WTC11 (cell line): Measurements from ENCODE around the gene LBH. TPM values are rescaled to one million over a fixed set of nuclear protein-coding genes. Genes with fewer than 3 reads are reported as not detected.

Experiments
- ATAC-seq: fragments of 200-7000 bp; cut with Tn5 transposase; 2 replicates; pipeline ENCODE4 v1.10.0; 2021; ENCODE audit warnings: mild to moderate bottlenecking, moderate library complexity
- CTCF ChIA-PET: fragments of 300-600 bp; sonication (Branson Sonifier 250); formaldehyde crosslinking; loops from one replicate; lab custom pipeline; 2021; ENCODE audit warnings: antibody characterized with exemption; lab: Charles Lee
- POLR2A ChIA-PET: fragments of 350-600 bp; sonication (Branson Sonifier 250); formaldehyde crosslinking; loops from one replicate; lab custom pipeline; 2021; ENCODE audit warnings: antibody characterized with exemption; lab: Charles Lee
- DNase-seq: peaks from one replicate; pipeline ENCODE4 v3.0.0; 2021; ENCODE audit warnings: low spot score
- H3K27ac Mint-ChIP-seq: 2 replicates; pipeline ENCODE4 v1.8.0; 2021; ENCODE audit warnings: mixed read lengths
- H3K27me3 Mint-ChIP-seq: 2 replicates; pipeline ENCODE4 v1.8.0; 2021; ENCODE audit warnings: low read depth, mild to moderate bottlenecking, moderate library complexity, mixed read lengths
- H3K36me3 Mint-ChIP-seq: 2 replicates; pipeline ENCODE4 v1.8.0; 2021; ENCODE audit warnings: mixed read lengths
- H3K4me1 Mint-ChIP-seq: 2 replicates; pipeline ENCODE4 v1.8.0; 2022; ENCODE audit warnings: mixed read lengths
- H3K4me3 Mint-ChIP-seq: 2 replicates; pipeline ENCODE4 v1.8.0; 2021; ENCODE audit warnings: mild to moderate bottlenecking, moderate library complexity, mixed read lengths
- H3K9me3 Mint-ChIP-seq: 2 replicates; pipeline ENCODE4 v1.8.0; 2021; ENCODE audit warnings: mixed read lengths
- ATF1 ChIP-seq: sonication (generic); formaldehyde crosslinking; IDR thresholded peaks from 2 replicates; pipeline ENCODE4 v1.8.1; 2023; ENCODE audit warnings: mild to moderate bottlenecking, moderate library complexity, missing genetic modification reagents
- CDX4 ChIP-seq: fragments of 250-450 bp; sonication (Bioruptor Pico); IDR thresholded peaks from 2 replicates; pipeline ENCODE4 v1.9.0; 2021; ENCODE audit warnings: moderate library complexity, mild to moderate bottlenecking, inconsistent platforms, borderline replicate concordance
- ELF4 ChIP-seq: sonication (generic); formaldehyde crosslinking; IDR thresholded peaks from 2 replicates; pipeline ENCODE4 v1.8.1; 2022; ENCODE audit warnings: low read depth, mild to moderate bottlenecking, moderate library complexity, missing genetic modification reagents
- FOXP4 ChIP-seq: sonication (generic); formaldehyde crosslinking; IDR thresholded peaks from 2 replicates; pipeline ENCODE4 v1.8.0; 2022; ENCODE audit warnings: mild to moderate bottlenecking, missing genetic modification reagents
- IRF2 ChIP-seq: sonication (generic); formaldehyde crosslinking; IDR thresholded peaks from 2 replicates; pipeline ENCODE4 v1.8.0; 2022; ENCODE audit warnings: low read depth, missing genetic modification reagents, borderline replicate concordance
- JUN ChIP-seq: sonication (generic); formaldehyde crosslinking; IDR thresholded peaks from 2 replicates; pipeline ENCODE4 v1.8.0; 2023; ENCODE audit warnings: mild to moderate bottlenecking, missing genetic modification reagents
- NFE2L1 ChIP-seq: sonication (generic); formaldehyde crosslinking; IDR thresholded peaks from 2 replicates; pipeline ENCODE4 v1.8.1; 2023; ENCODE audit warnings: missing genetic modification reagents
- OVOL2 ChIP-seq: fragments of 250-450 bp; sonication (Bioruptor Pico); IDR thresholded peaks from 2 replicates; pipeline ENCODE4 v1.9.0; 2021; ENCODE audit warnings: mild to moderate bottlenecking, borderline replicate concordance
- PREB ChIP-seq: sonication (generic); formaldehyde crosslinking; IDR thresholded peaks from 2 replicates; pipeline ENCODE4 v1.8.1; 2022; ENCODE audit warnings: mild to moderate bottlenecking, missing genetic modification reagents, moderate library complexity, borderline replicate concordance
- SMAD4 ChIP-seq: sonication (generic); formaldehyde crosslinking; IDR thresholded peaks from 2 replicates; pipeline ENCODE4 v1.8.0; 2022; ENCODE audit warnings: mild to moderate bottlenecking, missing genetic modification reagents
- SOX15 ChIP-seq: fragments of 250-450 bp; sonication (Bioruptor Pico); IDR thresholded peaks from 2 replicates; pipeline ENCODE4 v1.9.0; 2021; ENCODE audit warnings: mild to moderate bottlenecking
- ZNF121 ChIP-seq: sonication (generic); formaldehyde crosslinking; IDR thresholded peaks from 2 replicates; pipeline ENCODE4 v1.8.0; 2023; ENCODE audit warnings: missing genetic modification reagents
- ZNF317 ChIP-seq: sonication (generic); formaldehyde crosslinking; IDR thresholded peaks from 2 replicates; pipeline ENCODE4 v1.8.1; 2023; ENCODE audit warnings: low read depth, mild to moderate bottlenecking, moderate library complexity, missing genetic modification reagents, borderline replicate concordance
- total RNA-seq: library from RNA; stranded (reverse); gene quantifications from 3 replicates; pipeline ENCODE4 v1.2.3, GENCODE V29; 2021
- TF ChIP-seq, protein P1 (sequence below): sonication (generic); formaldehyde crosslinking; IDR thresholded peaks from 2 replicates; pipeline ENCODE4 v1.8.0; 2023; ENCODE audit warnings: missing genetic modification reagents
- TF ChIP-seq, protein P2 (sequence below): sonication (generic); formaldehyde crosslinking; IDR thresholded peaks from 2 replicates; pipeline ENCODE4 v1.8.1; 2022; ENCODE audit warnings: mild to moderate bottlenecking, moderate library complexity, missing genetic modification reagents
- TF ChIP-seq, protein P3 (sequence below): sonication (generic); formaldehyde crosslinking; IDR thresholded peaks from 2 replicates; pipeline ENCODE4 v1.8.1; 2023; ENCODE audit warnings: mild to moderate bottlenecking, missing genetic modification reagents
- TF ChIP-seq, protein P4 (sequence below): sonication (generic); formaldehyde crosslinking; IDR thresholded peaks from 2 replicates; pipeline ENCODE4 v1.8.1; 2023; ENCODE audit warnings: mild to moderate bottlenecking, missing genetic modification reagents, moderate library complexity
- TF ChIP-seq, protein P5 (sequence below): fragments of 200-600 bp; IDR thresholded peaks from 2 replicates; pipeline ENCODE4 v1.8.0; 2022; ENCODE audit warnings: antibody characterized with exemption
- TF ChIP-seq, protein P6 (sequence below): sonication (generic); formaldehyde crosslinking; IDR thresholded peaks from 2 replicates; pipeline ENCODE4 v1.8.1; 2022; ENCODE audit warnings: low read depth, mild to moderate bottlenecking, moderate library complexity, missing genetic modification reagents, borderline replicate concordance

LBH gene
- total RNA-seq, 1 experiment from 2014 or later = 47.3 TPM

DNA sequence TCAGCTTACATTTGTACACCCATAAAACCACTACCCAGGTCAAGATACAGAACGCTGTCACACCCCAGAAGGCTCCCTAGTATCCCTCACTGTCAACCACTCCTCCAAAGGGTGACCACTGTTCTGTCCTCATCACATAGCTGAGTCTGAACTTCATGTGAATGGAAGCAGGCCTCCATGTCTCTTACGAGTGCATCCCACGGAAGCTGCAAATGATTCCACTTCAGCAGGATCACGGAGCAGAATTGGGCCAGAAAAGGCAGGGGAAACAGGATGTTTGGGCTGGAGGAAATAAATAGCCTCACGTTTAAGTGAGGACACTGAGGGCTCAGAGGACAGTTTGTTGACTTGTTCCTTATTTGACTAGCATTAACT, 38.4 kb downstream of the LBH start:
- Mint-ChIP-seq H3K4me1 (peaks cover 28% of the 10 kb centered on the region), H3K36me3 (no peaks in the 10 kb centered on the region), H3K27ac (no peak overlapping the region), H3K4me3 (no peak overlapping the region), H3K9me3 (peaks cover 8% of the 10 kb centered on the region), H3K27me3 (no peaks in the 10 kb centered on the region)
- DNase-seq = no peak
- ATAC-seq = no peak
- TF ChIP-seq, protein P1, sequence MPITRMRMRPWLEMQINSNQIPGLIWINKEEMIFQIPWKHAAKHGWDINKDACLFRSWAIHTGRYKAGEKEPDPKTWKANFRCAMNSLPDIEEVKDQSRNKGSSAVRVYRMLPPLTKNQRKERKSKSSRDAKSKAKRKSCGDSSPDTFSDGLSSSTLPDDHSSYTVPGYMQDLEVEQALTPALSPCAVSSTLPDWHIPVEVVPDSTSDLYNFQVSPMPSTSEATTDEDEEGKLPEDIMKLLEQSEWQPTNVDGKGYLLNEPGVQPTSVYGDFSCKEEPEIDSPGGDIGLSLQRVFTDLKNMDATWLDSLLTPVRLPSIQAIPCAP = no peak
- TF ChIP-seq JUN (CRISPR knock-in tag) (no peak), OVOL2 (CRISPR knock-in tag) (no peak), FOXP4 (CRISPR knock-in tag) (no peak)
- TF ChIP-seq, protein P2, sequence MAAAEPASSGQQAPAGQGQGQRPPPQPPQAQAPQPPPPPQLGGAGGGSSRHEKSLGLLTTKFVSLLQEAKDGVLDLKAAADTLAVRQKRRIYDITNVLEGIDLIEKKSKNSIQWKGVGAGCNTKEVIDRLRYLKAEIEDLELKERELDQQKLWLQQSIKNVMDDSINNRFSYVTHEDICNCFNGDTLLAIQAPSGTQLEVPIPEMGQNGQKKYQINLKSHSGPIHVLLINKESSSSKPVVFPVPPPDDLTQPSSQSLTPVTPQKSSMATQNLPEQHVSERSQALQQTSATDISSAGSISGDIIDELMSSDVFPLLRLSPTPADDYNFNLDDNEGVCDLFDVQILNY (CRISPR knock-in tag) = no peak
- TF ChIP-seq, protein P3, sequence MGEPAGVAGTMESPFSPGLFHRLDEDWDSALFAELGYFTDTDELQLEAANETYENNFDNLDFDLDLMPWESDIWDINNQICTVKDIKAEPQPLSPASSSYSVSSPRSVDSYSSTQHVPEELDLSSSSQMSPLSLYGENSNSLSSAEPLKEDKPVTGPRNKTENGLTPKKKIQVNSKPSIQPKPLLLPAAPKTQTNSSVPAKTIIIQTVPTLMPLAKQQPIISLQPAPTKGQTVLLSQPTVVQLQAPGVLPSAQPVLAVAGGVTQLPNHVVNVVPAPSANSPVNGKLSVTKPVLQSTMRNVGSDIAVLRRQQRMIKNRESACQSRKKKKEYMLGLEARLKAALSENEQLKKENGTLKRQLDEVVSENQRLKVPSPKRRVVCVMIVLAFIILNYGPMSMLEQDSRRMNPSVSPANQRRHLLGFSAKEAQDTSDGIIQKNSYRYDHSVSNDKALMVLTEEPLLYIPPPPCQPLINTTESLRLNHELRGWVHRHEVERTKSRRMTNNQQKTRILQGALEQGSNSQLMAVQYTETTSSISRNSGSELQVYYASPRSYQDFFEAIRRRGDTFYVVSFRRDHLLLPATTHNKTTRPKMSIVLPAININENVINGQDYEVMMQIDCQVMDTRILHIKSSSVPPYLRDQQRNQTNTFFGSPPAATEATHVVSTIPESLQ (CRISPR knock-in tag) = no peak
- TF ChIP-seq, protein P4, sequence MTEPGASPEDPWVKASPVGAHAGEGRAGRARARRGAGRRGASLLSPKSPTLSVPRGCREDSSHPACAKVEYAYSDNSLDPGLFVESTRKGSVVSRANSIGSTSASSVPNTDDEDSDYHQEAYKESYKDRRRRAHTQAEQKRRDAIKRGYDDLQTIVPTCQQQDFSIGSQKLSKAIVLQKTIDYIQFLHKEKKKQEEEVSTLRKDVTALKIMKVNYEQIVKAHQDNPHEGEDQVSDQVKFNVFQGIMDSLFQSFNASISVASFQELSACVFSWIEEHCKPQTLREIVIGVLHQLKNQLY = no peak
- ChIA-PET CTCF (interaction anchor here (1.6 kb wide), 1 partner anchor 30 kb away, joined by 9 read pairs; no protein-coding TSS in a partner anchor), POLR2A (no interaction called here)

DNA sequence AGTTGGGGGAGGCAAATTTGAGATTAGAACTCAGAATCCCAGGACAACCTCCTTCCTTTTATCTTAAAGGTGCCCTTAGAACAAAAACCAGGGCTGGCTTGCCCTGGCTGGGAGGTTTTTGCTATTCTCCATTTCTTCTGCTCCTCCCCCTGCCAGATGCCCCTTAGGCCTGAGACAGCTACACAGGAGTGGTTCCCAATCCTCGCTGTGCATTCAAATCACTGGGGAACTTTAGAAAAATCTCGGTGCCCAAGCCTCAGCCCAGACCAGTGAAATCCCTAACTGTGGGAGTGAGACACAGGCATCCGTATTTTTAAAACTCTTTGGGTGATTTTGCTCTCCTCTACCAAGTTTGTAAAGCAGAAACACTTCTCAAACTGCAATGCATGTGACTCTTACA, 38.8 kb downstream of the LBH start:
- H3K27ac Mint-ChIP-seq = no peak overlapping the region
- POLR2A ChIA-PET = no interaction called here
- CTCF ChIA-PET = no interaction called here

GRCh38 chr2:30271301-30271700, 40.0 kb downstream of the LBH start:
- Mint-ChIP-seq H3K4me1 (peaks cover 24% of the 10 kb centered on the region), H3K4me3 (no peak overlapping the region), H3K9me3 (peaks cover 8% of the 10 kb centered on the region), H3K27ac (no peak overlapping the region), H3K27me3 (no peaks in the 10 kb centered on the region), H3K36me3 (no peaks in the 10 kb centered on the region)
- no peak for ATAC-seq
- CTCF ChIA-PET = no interaction called here
- POLR2A ChIA-PET = no interaction called here
- no peak for DNase-seq
- TF ChIP-seq CDX4 (CRISPR knock-in tag) = no peak
- TF ChIP-seq, protein P5, sequence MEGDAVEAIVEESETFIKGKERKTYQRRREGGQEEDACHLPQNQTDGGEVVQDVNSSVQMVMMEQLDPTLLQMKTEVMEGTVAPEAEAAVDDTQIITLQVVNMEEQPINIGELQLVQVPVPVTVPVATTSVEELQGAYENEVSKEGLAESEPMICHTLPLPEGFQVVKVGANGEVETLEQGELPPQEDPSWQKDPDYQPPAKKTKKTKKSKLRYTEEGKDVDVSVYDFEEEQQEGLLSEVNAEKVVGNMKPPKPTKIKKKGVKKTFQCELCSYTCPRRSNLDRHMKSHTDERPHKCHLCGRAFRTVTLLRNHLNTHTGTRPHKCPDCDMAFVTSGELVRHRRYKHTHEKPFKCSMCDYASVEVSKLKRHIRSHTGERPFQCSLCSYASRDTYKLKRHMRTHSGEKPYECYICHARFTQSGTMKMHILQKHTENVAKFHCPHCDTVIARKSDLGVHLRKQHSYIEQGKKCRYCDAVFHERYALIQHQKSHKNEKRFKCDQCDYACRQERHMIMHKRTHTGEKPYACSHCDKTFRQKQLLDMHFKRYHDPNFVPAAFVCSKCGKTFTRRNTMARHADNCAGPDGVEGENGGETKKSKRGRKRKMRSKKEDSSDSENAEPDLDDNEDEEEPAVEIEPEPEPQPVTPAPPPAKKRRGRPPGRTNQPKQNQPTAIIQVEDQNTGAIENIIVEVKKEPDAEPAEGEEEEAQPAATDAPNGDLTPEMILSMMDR = no peak
- TF ChIP-seq, protein P6, sequence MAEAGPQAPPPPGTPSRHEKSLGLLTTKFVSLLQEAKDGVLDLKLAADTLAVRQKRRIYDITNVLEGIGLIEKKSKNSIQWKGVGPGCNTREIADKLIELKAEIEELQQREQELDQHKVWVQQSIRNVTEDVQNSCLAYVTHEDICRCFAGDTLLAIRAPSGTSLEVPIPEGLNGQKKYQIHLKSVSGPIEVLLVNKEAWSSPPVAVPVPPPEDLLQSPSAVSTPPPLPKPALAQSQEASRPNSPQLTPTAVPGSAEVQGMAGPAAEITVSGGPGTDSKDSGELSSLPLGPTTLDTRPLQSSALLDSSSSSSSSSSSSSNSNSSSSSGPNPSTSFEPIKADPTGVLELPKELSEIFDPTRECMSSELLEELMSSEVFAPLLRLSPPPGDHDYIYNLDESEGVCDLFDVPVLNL (CRISPR knock-in tag) = no peak
- TF ChIP-seq SOX15 (CRISPR knock-in tag) = no peak
- no peak for TF ChIP-seq NFE2L1 (CRISPR knock-in tag)
- TF ChIP-seq ATF1 (CRISPR knock-in tag) = no peak
- no peak for TF ChIP-seq ZNF121 (CRISPR knock-in tag)
- TF ChIP-seq ZNF317 = no peak

More for the DNA sequence above, 38.8 kb downstream of the LBH start:
- Mint-ChIP-seq H3K9me3 (peaks cover 8% of the 10 kb centered on the region), H3K36me3 (no peaks in the 10 kb centered on the region), H3K4me1 (peaks cover 28% of the 10 kb centered on the region), H3K27me3 (no peaks in the 10 kb centered on the region), H3K4me3 (no peak overlapping the region)
- TF ChIP-seq SMAD4 (no peak), ELF4 (CRISPR knock-in tag) (no peak), PREB (CRISPR knock-in tag) (no peak), IRF2 (CRISPR knock-in tag) (no peak)
- ATAC-seq = no peak
- DNase-seq = no peak
